ENCODE measurements around the gene C2orf92.
A peak's percentile ranks its signal among the peaks of the same experiment; 100 is the strongest.

C2orf92 gene

GRCh38 chr2:97730245-97730644, 60.7 kb downstream of the C2orf92 start:
- DNase-seq (ENCODE audit: low spot score), result no peak

GRCh38 chr2:97731274-97732020, 61.9 kb downstream of the C2orf92 start:
- DNase-seq (ENCODE audit: low spot score), result no peak

- DNase-seq (ENCODE audit: low spot score), result no peak
Measured at GRCh38 chr2:97732436-97733340, 63.2 kb downstream of the C2orf92 start.

- no peak for DNase-seq (ENCODE audit: low spot score)
Measured at GRCh38 chr2:97733341-97734035, 64.0 kb downstream of the C2orf92 start.

- no peak for DNase-seq (ENCODE audit: low spot score)
Measured at GRCh38 chr2:97734061-97735051, 64.8 kb downstream of the C2orf92 start.

GRCh38 chr2:97735161-97735561, 65.6 kb downstream of the C2orf92 start:
- DNase-seq (ENCODE audit: low spot score), result no peak

GRCh38 chr2:97736185-97736584, 66.7 kb downstream of the C2orf92 start:
- DNase-seq (ENCODE audit: low spot score), result no peak

GRCh38 chr2:97736608-97737330, 67.3 kb downstream of the C2orf92 start:
- no peak for DNase-seq (ENCODE audit: low spot score)

- no peak for DNase-seq (ENCODE audit: low spot score)
Measured at GRCh38 chr2:97737421-97738178, 68.1 kb downstream of the C2orf92 start.

GRCh38 chr2:97738179-97739019, 68.9 kb downstream of the C2orf92 start:
- DNase-seq (ENCODE audit: low spot score), result no peak

- no peak for DNase-seq (ENCODE audit: low spot score)
Measured at GRCh38 chr2:97739020-97739892, 69.7 kb downstream of the C2orf92 start.

GRCh38 chr2:97739893-97740245, 70.4 kb downstream of the C2orf92 start:
- DNase-seq (ENCODE audit: low spot score), result no peak

GRCh38 chr2:97740590-97741182, 71.2 kb downstream of the C2orf92 start:
- DNase-seq (ENCODE audit: low spot score), result peak; percentile 81

- no peak for DNase-seq (ENCODE audit: low spot score)
Measured at GRCh38 chr2:97741251-97741650, 71.7 kb downstream of the C2orf92 start.

GRCh38 chr2:97741686-97742085, 72.2 kb downstream of the C2orf92 start:
- DNase-seq (ENCODE audit: low spot score), result no peak

- no peak for DNase-seq (ENCODE audit: low spot score)
Measured at GRCh38 chr2:97742381-97742847, 72.9 kb downstream of the C2orf92 start.

- no peak for DNase-seq (ENCODE audit: low spot score)
Measured at GRCh38 chr2:97743913-97744312, 74.4 kb downstream of the C2orf92 start.

All from AG08396 (cell line).